NCI-H82 (cell line): ENCODE measurements around the gene TYW1.
"Not testable (repeated sequence)": the region's sequence is repeated elsewhere in the genome, so short reads cannot be mapped to it uniquely, and the experiment has no call there.

ENCODE experiments used
- DNase-seq: peaks from one replicate; lab custom pipeline; 2025; lab: John Stamatoyannopoulos, UW

Gene TYW1

GRCh38 chr7:67045496-67045995 lies 48.9 kb downstream of the TYW1 start:
- no peak for DNase-seq

GRCh38 chr7:67046819-67047218 lies 50.2 kb downstream of the TYW1 start:
- DNase-seq = not testable (repeated sequence)

DNA sequence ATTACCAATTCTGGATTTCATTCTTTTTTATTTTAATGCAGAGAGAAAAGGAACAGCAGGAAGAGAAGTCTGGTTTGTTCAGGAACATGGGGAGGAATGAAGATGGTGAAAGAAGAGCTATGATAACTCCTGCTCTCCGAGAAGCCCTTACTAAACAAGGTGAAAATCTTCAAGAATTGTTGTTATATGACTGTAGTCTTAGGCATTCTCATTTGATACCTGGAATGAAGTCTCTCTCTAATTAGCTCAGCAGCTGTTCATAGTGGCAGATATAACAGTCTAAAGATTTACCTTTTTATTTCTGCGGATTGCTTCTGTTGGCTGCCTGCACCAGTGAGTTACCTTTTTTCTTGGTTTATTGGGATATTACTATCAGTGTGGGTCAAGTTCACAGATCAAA lies 53.3 kb downstream of the TYW1 start:
- DNase-seq = not testable (repeated sequence)

- DNase-seq = not testable (repeated sequence)
Observed at GRCh38 chr7:67052161-67052560, 55.5 kb downstream of the TYW1 start.

DNA sequence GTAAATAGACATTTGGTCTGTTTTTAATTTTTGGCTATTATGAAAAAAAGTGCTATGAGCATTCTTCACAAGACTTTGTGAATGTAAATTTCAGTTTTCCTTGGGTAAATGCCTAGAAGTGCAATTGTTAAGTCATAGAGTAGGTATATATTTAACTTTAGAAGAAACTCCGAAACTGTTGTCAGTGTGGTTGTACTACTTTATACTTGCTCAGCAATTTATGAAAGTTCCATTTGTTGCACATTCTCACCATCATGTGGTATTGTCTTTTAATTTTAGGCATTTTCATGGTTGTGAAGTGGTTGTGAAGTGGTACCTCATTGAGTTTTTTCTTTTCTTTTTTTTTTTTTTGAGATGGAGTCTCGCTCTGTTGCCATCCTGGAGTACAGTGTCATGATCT lies 60.0 kb downstream of the TYW1 start:
- DNase-seq = no peak

DNA sequence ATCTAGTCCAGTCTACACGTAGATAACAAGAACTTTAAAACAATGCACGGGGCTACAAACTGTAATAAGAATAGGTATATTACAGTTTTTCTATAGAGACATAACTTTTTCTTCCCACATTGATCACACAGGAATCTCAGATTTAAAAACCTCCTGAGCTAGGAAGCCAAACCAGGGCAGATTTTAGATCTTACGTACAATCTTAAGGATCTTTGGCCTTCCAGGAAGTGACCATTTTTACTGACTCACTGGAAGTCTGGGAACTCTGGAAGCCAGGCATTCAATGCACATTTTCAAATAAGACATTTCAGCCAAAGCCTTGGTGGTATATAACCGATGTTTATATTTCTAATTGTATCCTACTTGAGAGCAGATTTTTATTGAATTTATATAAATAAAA lies 64.7 kb downstream of the TYW1 start:
- not testable (repeated sequence) for DNase-seq

- DNase-seq = not testable (repeated sequence)
Observed at GRCh38 chr7:67062802-67063201, 66.2 kb downstream of the TYW1 start.

DNA sequence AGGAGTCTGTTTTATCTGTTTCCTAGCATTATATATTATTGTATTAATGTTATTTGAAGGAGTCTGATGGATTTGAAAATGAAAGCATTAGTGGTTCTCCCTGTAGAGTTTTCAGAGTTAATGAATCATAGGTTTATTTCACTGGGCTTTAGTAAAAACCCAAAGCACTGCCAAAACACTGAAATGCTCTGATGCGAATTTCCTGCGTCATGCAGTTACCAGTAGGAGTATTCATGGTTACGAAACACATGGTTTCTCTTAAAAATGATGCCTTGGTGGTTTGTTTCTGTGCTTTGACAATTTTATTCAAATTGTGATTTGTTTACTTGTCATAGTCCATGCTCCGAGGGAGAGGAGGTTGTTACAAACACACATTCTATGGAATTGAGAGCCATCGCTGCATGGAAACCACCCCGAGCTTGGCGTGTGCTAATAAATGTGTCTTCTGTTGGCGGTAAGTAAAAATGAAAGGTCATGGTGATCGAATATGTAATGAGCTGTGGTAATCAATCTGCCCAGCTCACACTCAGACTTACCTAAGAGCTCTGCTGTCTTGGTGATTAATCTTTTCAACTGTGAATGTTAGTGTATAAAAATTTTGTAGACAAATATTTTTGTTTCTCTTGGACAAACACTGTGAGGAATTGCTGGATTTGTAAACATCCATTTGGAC lies 70.5 kb downstream of the TYW1 start:
- DNase-seq = not testable (repeated sequence)

GRCh38 chr7:67076120-67076519 lies 79.5 kb downstream of the TYW1 start:
- not testable (repeated sequence) for DNase-seq

GRCh38 chr7:67082880-67083279 lies 86.2 kb downstream of the TYW1 start:
- DNase-seq = not testable (repeated sequence)

- DNase-seq = not testable (repeated sequence)
Observed at GRCh38 chr7:67089261-67089660, 92.6 kb downstream of the TYW1 start.

DNA sequence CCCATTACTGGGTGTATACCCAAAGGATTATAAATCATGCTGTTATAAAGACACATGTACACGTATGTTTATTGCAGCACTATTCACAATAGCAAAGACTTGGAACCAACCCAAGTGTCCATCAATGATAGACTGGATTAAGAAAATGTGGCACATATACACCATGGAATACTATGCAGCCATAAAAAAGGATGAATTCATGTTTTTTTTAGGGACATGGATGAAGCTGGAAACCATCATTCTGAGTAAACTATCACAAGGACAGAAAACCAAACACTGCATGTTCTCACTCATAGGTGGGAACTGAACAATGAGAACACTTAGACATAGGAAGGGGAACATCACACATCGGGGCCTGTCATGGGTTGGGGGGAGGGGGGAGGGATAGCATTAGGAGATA lies 94.4 kb downstream of the TYW1 start:
- DNase-seq = not testable (repeated sequence)

DNA sequence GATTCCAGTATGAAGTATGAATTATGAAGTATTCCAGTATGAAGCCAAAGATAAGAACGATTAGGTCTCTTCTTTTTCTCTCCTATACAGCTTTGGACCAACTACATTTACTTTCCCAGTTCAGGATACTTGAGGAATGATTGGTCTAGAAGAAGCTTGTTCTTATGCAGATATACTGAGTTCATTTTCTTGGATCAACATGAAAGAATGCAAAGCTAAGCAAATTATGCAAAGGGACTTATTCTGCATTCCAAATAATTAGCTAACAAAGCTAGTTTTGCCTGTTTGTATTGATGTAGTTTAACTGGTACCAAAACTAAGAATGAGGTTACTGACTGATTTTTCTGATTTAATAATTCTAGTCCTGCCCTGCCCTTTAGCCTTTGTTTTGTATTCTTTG lies 101.4 kb downstream of the TYW1 start:
- not testable (repeated sequence) for DNase-seq

GRCh38 chr7:67099406-67099805 lies 102.8 kb downstream of the TYW1 start:
- not testable (repeated sequence) for DNase-seq

- not testable (repeated sequence) for DNase-seq
Observed at GRCh38 chr7:67100038-67100437, 103.4 kb downstream of the TYW1 start.

- no peak for DNase-seq
Observed at GRCh38 chr7:67100956-67101361, 104.3 kb downstream of the TYW1 start.

- DNase-seq = not testable (repeated sequence)
Observed at GRCh38 chr7:67104937-67105336, 108.3 kb downstream of the TYW1 start.

DNA sequence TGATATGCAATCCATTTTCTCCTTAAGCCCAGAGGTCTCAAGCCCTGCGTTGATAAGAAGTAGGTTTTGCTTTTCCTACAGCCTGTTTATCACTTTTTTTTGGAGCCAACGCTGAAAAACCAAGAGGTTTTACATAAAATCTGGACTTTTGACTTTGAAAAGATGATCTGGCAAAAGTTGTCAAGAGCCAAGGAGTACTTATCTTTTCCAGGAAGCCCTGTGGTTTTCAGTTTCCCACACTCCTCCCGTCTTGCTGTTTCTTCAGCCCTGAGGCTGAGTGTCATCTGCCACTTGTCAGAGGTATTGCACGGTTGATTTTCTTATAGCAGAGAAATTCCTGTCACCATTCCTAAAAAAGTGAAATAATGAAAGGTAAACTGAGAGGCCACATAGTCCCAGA lies 108.7 kb downstream of the TYW1 start:
- no peak for DNase-seq

GRCh38 chr7:67106255-67106654 lies 109.6 kb downstream of the TYW1 start:
- not testable (repeated sequence) for DNase-seq

- not testable (repeated sequence) for DNase-seq
Observed at GRCh38 chr7:67111342-67111741, 114.7 kb downstream of the TYW1 start.

DNA sequence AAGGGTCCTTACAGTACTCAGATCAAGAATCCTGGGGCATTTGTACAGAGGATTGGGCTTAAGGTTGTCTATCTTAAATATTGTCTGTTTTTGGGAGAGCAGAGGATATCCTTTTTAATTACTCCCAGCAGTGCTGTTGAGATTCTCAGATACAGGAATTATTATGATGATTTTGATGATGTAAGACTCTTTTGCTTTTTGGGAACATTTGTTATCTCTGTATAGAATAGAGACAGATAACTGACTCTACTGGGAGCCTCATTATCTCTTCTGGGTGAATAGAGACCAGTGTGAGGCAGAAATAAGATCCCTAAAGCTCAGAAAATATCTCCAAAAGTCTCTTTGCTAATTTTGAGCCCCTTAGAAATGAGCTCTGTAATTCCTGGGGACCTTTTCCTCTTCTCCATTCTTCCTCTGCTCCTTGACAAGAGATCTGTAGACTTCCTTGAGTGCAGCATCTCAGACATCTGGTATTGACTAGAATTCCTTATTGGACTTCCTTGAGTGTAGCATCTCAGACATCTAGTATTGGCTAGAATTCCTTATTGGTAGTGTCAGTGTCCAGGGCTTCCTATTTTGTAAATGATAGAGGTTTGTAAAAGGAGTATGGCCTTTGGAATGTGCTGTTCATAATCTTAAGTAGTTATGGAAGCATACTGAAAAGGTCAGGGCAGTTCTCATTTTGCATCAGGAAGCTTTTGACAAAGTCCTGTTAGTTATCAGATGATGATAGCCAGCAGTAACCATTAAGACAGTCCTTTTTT lies 118.0 kb downstream of the TYW1 start:
- not testable (repeated sequence) for DNase-seq

DNA sequence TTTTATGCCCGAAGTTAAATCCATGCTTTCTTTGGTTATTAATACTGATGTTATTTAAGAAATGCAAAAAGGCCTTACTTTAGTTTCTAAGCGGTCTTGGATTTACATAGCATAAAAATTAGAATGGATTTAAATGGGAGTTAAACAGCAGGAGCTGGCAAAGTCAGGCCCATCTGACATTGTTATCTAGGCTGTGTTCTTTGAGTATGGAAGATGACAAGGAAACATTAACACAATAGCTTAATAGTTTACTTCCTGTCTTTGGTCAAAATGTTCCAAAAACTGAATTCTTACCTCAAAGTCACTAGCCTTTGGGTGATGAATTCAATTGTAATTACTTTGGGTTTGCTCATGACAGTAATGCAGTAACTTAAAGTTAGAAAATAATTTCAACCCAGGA lies 123.9 kb downstream of the TYW1 start:
- DNase-seq = not testable (repeated sequence)

- DNase-seq = not testable (repeated sequence)
Observed at GRCh38 chr7:67128257-67128656, 131.6 kb downstream of the TYW1 start.
